Activated naive CD4-positive, alpha-beta T cell treated with anti-CD3 and anti-CD28 coated beads, Interleukin-2, amount 10 ng/mL, durations not matched to agents 7 days and 5 days (primary cell): ENCODE data around the gene ALPK1.

ENCODE experiments used
- CTCF ChIA-PET: fragments of 350-600 bp; sonication (Branson Sonifier 250); formaldehyde crosslinking; loops from one replicate; lab custom pipeline; 2021; ENCODE audit warnings: antibody characterized with exemption; lab: Charles Lee
- DNase-seq: peaks from one replicate; pipeline ENCODE4 v3.0.0-alpha.2; 2020
- H3K27ac Mint-ChIP-seq: one replicate; pipeline ENCODE4 v1.8.0; 2021; ENCODE audit warnings: mild to moderate bottlenecking, moderate library complexity, mixed read lengths
- H3K27me3 Mint-ChIP-seq: one replicate; pipeline ENCODE4 v1.8.0; 2021; ENCODE audit warnings: mild to moderate bottlenecking, mixed read lengths
- H3K36me3 Mint-ChIP-seq: one replicate; pipeline ENCODE4 v1.8.0; 2021; ENCODE audit warnings: mixed read lengths
- H3K4me1 Mint-ChIP-seq: one replicate; pipeline ENCODE4 v1.8.0; 2021; ENCODE audit warnings: mixed read lengths
- H3K4me3 Mint-ChIP-seq: one replicate; pipeline ENCODE4 v1.8.0; 2021; ENCODE audit warnings: mild to moderate bottlenecking, moderate library complexity, mixed read lengths
- H3K9me3 Mint-ChIP-seq: one replicate; pipeline ENCODE4 v1.8.0; 2021; ENCODE audit warnings: mixed read lengths

Gene ALPK1

GRCh38 chr4:112327965-112328733 is 31.0 kb downstream of the ALPK1 start:
- no peaks in the 10 kb centered on the region for H3K9me3 Mint-ChIP-seq
- CTCF ChIA-PET: interaction anchor here (0.7 to 2.7 kb wide), 12 partner anchors 42 to 435 kb away, joined by 3 to 12 read pairs (median 3); no protein-coding TSS in a partner anchor
- H3K36me3 Mint-ChIP-seq: peaks cover 3% of the 10 kb centered on the region
- no peak overlapping the region for H3K27ac Mint-ChIP-seq
- no peaks in the 10 kb centered on the region for H3K4me1 Mint-ChIP-seq
- H3K27me3 Mint-ChIP-seq: no peaks in the 10 kb centered on the region
- DNase-seq: no peak
- H3K4me3 Mint-ChIP-seq: no peak overlapping the region

GRCh38 chr4:112328734-112329130 is 31.6 kb downstream of the ALPK1 start:
- no peak overlapping the region for H3K4me3 Mint-ChIP-seq
- H3K27me3 Mint-ChIP-seq: no peaks in the 10 kb centered on the region
- CTCF ChIA-PET: interaction anchor here (0.9 to 2.7 kb wide), 5 partner anchors 182 to 435 kb away, joined by 3 to 12 read pairs (median 5); no protein-coding TSS in a partner anchor
- H3K27ac Mint-ChIP-seq: no peak overlapping the region
- no peaks in the 10 kb centered on the region for H3K9me3 Mint-ChIP-seq
- DNase-seq: no peak
- H3K4me1 Mint-ChIP-seq: no peaks in the 10 kb centered on the region
- peaks cover 3% of the 10 kb centered on the region for H3K36me3 Mint-ChIP-seq

GRCh38 chr4:112329672-112330375 is 32.7 kb downstream of the ALPK1 start:
- H3K4me1 Mint-ChIP-seq: no peaks in the 10 kb centered on the region
- no peaks in the 10 kb centered on the region for H3K27me3 Mint-ChIP-seq
- peaks cover 3% of the 10 kb centered on the region for H3K36me3 Mint-ChIP-seq
- no peak overlapping the region for H3K4me3 Mint-ChIP-seq
- no peaks in the 10 kb centered on the region for H3K9me3 Mint-ChIP-seq
- no peak overlapping the region for H3K27ac Mint-ChIP-seq
- CTCF ChIA-PET: interaction anchor here (1.2 kb wide), 1 partner anchor 9 kb away, joined by 3 read pairs; no protein-coding TSS in a partner anchor
- DNase-seq: no peak

DNA sequence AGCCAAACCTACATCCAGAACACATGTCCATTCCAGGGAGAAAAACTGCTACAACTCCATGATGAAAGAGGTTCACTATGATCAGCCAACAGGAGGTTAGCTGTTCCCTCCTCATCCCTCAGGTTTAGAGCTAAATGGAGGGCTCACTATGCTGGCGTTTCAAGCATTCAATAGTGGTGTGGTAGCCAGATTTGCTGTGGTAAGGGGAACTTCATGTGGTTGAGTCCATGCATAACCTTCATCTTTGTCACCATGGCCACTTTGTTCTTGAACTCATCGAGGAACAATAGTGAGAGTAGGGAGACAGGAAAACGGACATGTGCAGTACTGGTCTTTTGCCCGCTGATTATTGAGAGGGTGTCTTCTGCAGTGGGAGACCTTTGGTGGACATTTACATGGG is 33.8 kb downstream of the ALPK1 start:
- no peaks in the 10 kb centered on the region for H3K4me1 Mint-ChIP-seq
- no peaks in the 10 kb centered on the region for H3K27me3 Mint-ChIP-seq
- DNase-seq: no peak
- no peak overlapping the region for H3K27ac Mint-ChIP-seq
- CTCF ChIA-PET: interaction anchor here (1.0 kb wide), 1 partner anchor 193 kb away, joined by 3 read pairs; no protein-coding TSS in a partner anchor
- no peaks in the 10 kb centered on the region for H3K9me3 Mint-ChIP-seq
- H3K4me3 Mint-ChIP-seq: no peak overlapping the region
- H3K36me3 Mint-ChIP-seq: no peaks in the 10 kb centered on the region

DNA sequence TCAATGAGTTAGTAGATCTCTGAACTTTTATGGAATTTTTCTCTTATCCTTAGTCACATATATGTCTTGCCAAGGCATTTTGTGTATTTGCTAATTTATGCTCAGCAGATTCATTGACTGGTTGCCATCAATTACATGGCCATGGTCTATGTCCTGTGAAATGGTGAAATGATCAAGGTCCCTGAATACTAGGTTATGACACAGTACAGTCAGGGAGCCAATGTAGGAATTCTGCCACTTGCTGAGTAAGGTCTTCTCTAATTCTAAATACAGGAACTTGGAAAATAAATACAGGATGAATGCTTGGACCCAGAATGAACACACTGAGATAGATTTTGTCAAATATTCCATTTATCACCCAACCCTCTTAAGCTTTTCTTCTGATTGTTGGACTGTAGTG is 35.2 kb downstream of the ALPK1 start:
- no peak for DNase-seq
- H3K27ac Mint-ChIP-seq: no peak overlapping the region
- H3K4me1 Mint-ChIP-seq: no peaks in the 10 kb centered on the region
- no peaks in the 10 kb centered on the region for H3K9me3 Mint-ChIP-seq
- no peaks in the 10 kb centered on the region for H3K36me3 Mint-ChIP-seq
- CTCF ChIA-PET: no interaction called here
- no peaks in the 10 kb centered on the region for H3K27me3 Mint-ChIP-seq
- no peak overlapping the region for H3K4me3 Mint-ChIP-seq

GRCh38 chr4:112340023-112340422 is 42.9 kb downstream of the ALPK1 start:
- H3K9me3 Mint-ChIP-seq: no peaks in the 10 kb centered on the region
- no peaks in the 10 kb centered on the region for H3K4me1 Mint-ChIP-seq
- no peaks in the 10 kb centered on the region for H3K27me3 Mint-ChIP-seq
- no peak overlapping the region for H3K27ac Mint-ChIP-seq
- no peak overlapping the region for H3K4me3 Mint-ChIP-seq
- DNase-seq: no peak
- CTCF ChIA-PET: no interaction called here
- H3K36me3 Mint-ChIP-seq: no peaks in the 10 kb centered on the region

DNA sequence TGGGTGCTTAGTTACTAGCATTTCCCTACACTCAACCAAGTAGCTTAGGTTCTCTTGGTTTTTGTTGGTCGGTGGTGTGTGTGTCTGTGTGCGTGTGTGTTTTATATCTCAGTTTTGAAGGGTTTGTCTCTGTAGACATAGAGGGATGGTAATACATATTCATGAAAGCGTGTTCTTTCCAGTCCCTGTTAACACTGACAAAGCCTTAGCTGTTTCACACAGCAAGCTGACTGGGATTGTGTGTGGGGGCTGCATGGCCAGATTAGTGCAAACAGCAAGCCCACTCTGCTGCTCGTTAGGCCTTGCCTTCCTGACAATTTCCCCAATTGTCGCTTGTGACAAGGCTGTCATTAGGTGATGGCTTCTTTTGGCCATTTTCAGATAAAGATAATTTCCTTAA is 43.9 kb downstream of the ALPK1 start:
- CTCF ChIA-PET: no interaction called here
- H3K4me3 Mint-ChIP-seq: no peak overlapping the region
- no peaks in the 10 kb centered on the region for H3K27me3 Mint-ChIP-seq
- no peak for DNase-seq
- H3K36me3 Mint-ChIP-seq: no peaks in the 10 kb centered on the region
- no peaks in the 10 kb centered on the region for H3K9me3 Mint-ChIP-seq
- no peak overlapping the region for H3K27ac Mint-ChIP-seq
- H3K4me1 Mint-ChIP-seq: no peaks in the 10 kb centered on the region

GRCh38 chr4:112343330-112344080 is 46.3 kb downstream of the ALPK1 start:
- H3K27me3 Mint-ChIP-seq: no peaks in the 10 kb centered on the region
- no peak for DNase-seq
- CTCF ChIA-PET: no interaction called here
- H3K4me3 Mint-ChIP-seq: no peak overlapping the region
- H3K27ac Mint-ChIP-seq: no peak overlapping the region
- H3K4me1 Mint-ChIP-seq: no peaks in the 10 kb centered on the region
- H3K9me3 Mint-ChIP-seq: no peaks in the 10 kb centered on the region
- H3K36me3 Mint-ChIP-seq: no peaks in the 10 kb centered on the region

DNA sequence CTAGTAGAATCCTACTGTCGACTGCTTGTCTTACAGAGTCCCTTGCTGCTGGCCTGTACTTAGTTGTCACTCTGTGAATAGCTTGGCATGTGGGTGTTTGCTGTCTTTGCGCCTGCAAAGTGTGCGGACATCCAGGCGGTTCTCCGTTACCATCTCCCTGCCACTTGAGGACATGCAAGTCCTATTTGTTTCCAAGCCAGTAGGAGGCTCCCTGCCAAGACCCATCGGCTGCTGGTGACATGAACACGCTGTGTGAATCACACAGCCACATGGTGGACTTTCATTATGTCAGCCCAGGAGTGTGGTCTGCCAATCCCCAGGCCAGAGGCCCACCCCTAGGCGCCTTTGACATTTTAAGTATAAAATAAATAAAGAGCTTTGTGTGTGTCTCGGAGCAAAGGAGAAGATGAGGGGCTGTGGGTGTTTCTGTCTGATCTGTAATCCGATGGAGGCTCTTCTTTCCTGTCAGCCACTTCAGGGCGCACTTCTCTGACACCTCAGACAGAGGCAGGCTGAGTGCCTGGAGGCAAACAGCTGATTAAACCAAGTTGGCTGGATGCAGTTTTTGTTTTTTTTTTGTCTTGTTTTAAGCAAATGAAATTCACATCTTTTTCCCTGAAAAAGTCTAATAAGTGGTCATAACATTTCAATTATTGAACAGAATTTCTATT is 51.5 kb downstream of the ALPK1 start:
- no peak overlapping the region for H3K27ac Mint-ChIP-seq
- CTCF ChIA-PET: no interaction called here
- no peaks in the 10 kb centered on the region for H3K9me3 Mint-ChIP-seq
- no peaks in the 10 kb centered on the region for H3K36me3 Mint-ChIP-seq
- no peaks in the 10 kb centered on the region for H3K4me1 Mint-ChIP-seq
- H3K27me3 Mint-ChIP-seq: no peaks in the 10 kb centered on the region
- no peak for DNase-seq
- H3K4me3 Mint-ChIP-seq: no peak overlapping the region

GRCh38 chr4:112352736-112353135 is 55.6 kb downstream of the ALPK1 start:
- no peak overlapping the region for H3K27ac Mint-ChIP-seq
- H3K9me3 Mint-ChIP-seq: no peaks in the 10 kb centered on the region
- peaks cover 10% of the 10 kb centered on the region for H3K36me3 Mint-ChIP-seq
- no peaks in the 10 kb centered on the region for H3K27me3 Mint-ChIP-seq
- H3K4me3 Mint-ChIP-seq: no peak overlapping the region
- no peaks in the 10 kb centered on the region for H3K4me1 Mint-ChIP-seq
- no peak for DNase-seq
- CTCF ChIA-PET: no interaction called here

GRCh38 chr4:112355662-112356061 is 58.5 kb downstream of the ALPK1 start:
- Mint-ChIP-seq H3K27ac (no peak overlapping the region), H3K9me3 (no peaks in the 10 kb centered on the region), H3K4me3 (no peak overlapping the region), H3K4me1 (no peaks in the 10 kb centered on the region), H3K36me3 (peaks cover 10% of the 10 kb centered on the region), H3K27me3 (no peaks in the 10 kb centered on the region)
- CTCF ChIA-PET: no interaction called here
- no peak for DNase-seq

DNA sequence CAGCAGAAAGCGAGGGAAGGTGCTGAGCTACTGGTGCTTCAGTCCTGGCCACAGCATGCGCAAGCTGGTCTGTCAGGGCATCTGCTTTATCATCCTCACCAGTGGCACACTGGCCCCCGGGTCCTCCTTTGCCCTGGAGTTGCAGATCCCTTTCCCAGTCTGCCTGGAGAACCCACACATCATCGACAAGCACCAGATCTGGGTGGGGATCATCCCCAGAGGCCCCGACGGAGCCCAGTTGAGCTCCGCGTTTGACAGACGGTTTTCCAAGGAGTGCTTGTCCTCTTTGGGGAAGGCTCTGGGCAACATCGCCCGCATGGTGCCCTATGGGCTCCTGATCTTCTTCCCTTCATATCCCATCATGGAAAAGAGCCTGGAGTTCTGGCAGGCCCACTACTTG is 60.3 kb downstream of the ALPK1 start:
- CTCF ChIA-PET: no interaction called here
- Mint-ChIP-seq H3K4me1 (no peaks in the 10 kb centered on the region), H3K9me3 (peaks cover 9% of the 10 kb centered on the region), H3K27me3 (no peaks in the 10 kb centered on the region), H3K27ac (no peak overlapping the region), H3K36me3 (peaks cover 22% of the 10 kb centered on the region), H3K4me3 (no peak overlapping the region)
- DNase-seq: no peak

- DNase-seq: no peak
- Mint-ChIP-seq H3K4me3 (no peak overlapping the region), H3K27me3 (no peaks in the 10 kb centered on the region), H3K36me3 (peaks cover 23% of the 10 kb centered on the region), H3K9me3 (peaks cover 12% of the 10 kb centered on the region), H3K27ac (no peak overlapping the region), H3K4me1 (no peaks in the 10 kb centered on the region)
- CTCF ChIA-PET: no interaction called here
Measured at GRCh38 chr4:112357897-112358296, 60.7 kb downstream of the ALPK1 start.

DNA sequence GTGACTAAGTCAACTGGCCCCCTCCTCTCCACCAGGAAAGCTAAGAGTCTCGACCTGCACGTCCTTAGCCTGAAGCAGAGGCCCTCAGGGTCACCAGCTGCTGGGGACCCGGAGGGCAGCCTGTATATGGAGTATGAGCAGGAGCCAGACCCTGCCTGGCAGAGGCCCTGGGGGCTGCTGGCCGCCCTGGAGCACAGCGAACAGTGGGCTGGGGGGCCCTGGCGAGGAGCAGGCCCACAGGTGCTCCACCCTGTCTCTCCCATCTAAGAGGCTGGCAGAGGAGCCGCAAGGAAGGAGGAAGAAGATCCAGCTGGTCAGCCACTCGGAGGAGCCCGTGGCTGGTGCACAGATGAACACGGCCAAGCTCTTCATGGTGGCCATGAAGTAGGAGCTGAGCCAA is 61.2 kb downstream of the ALPK1 start:
- Mint-ChIP-seq H3K4me3 (no peak overlapping the region), H3K27me3 (no peaks in the 10 kb centered on the region), H3K36me3 (peaks cover 23% of the 10 kb centered on the region), H3K9me3 (peaks cover 16% of the 10 kb centered on the region), H3K27ac (no peak overlapping the region), H3K4me1 (no peaks in the 10 kb centered on the region)
- no peak for DNase-seq
- CTCF ChIA-PET: no interaction called here
